SU-DHL-6 (cell line): ENCODE results near the gene CHD3.

ENCODE experiments used
- EZH2phosphoT487 ChIP-seq: fragments of 200-600 bp; sonication (generic), shearing (Covaris generic); conservative IDR thresholded peaks from 2 replicates; pipeline ENCODE4 v1.6.1; 2018; ENCODE audit warnings: mild to moderate bottlenecking, antibody characterized with exemption, low read length, moderate library complexity, mixed read lengths
- TF ChIP-seq, protein P1 (sequence below): fragments of 200-600 bp; sonication (generic); IDR thresholded peaks from one replicate; pipeline ENCODE4 v1.5.1; 2017; ENCODE audit warnings: antibody characterized with exemption, mild to moderate bottlenecking, low read length, moderate library complexity; ENCODE audit not compliant: insufficient read depth, poor library complexity, severe bottlenecking

DNA sequence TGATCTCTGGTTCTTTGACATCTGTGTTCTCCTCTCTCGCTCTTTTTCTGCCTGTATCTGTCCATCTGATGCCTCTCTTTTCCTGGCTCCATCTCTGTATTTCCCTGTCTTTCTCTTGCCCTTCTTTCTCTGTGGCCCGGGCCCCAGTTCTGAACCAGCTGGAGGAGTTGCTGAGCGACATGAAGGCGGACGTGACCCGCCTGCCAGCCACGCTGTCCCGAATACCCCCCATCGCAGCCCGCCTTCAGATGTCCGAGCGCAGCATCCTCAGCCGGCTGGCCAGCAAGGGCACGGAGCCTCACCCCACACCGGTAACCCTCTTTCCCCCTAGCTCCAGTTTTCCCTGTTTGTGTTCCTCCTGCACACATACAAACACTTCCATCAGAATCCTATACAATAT is 21.7 kb downstream of the CHD3 start:
- TF ChIP-seq, protein P1, sequence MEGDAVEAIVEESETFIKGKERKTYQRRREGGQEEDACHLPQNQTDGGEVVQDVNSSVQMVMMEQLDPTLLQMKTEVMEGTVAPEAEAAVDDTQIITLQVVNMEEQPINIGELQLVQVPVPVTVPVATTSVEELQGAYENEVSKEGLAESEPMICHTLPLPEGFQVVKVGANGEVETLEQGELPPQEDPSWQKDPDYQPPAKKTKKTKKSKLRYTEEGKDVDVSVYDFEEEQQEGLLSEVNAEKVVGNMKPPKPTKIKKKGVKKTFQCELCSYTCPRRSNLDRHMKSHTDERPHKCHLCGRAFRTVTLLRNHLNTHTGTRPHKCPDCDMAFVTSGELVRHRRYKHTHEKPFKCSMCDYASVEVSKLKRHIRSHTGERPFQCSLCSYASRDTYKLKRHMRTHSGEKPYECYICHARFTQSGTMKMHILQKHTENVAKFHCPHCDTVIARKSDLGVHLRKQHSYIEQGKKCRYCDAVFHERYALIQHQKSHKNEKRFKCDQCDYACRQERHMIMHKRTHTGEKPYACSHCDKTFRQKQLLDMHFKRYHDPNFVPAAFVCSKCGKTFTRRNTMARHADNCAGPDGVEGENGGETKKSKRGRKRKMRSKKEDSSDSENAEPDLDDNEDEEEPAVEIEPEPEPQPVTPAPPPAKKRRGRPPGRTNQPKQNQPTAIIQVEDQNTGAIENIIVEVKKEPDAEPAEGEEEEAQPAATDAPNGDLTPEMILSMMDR, result no peak
- TF ChIP-seq EZH2phosphoT487, result no peak
